ENCODE results near the gene TVP23A. TPM values are rescaled to one million over a fixed set of nuclear protein-coding genes. Genes with fewer than 3 reads are reported as not detected.

TVP23A gene
- 0.13 TPM for total RNA-seq
- long read RNA-seq = 0 reads

GRCh38 chr16:10817963-10818941 is at the start of gene TVP23A:
TVP23A (minus strand) TSS chr16:10818794; CDS start chr16:10818493, 301 bp downstream.
- DNase-seq (ENCODE audit: low spot score) = no peak
- intact Hi-C loops (cut with DNase I) = no loop called here

- intact Hi-C loops (cut with DNase I) = no loop called here
- DNase-seq (ENCODE audit: low spot score) = no peak
Measured at GRCh38 chr16:10868104-10868595, 49.6 kb upstream of the TVP23A start.

DNA sequence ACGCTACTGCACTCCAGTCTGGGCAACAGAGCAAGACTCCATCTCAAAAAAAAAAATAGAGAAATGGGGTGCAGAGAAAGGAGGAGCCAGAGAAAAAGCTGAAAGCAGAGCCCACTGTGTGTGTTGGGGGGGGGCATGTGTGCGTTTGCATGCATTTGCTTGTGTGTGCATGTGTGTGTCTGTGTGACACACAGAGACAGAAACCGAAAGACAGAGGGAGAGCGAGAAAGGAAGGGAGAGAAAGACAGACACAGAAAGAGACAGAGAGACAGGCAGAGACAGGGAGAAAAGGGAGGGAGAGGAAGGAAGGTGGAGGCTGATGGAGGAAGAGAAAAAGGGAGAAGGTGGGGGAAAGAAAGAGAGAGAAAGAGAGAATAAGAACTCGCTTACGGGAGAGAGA is 48.6 kb upstream of the TVP23A start:
- intact Hi-C loops (cut with DNase I) = no loop called here
- DNase-seq (ENCODE audit: low spot score) = no peak

GRCh38 chr16:10865991-10866966 is 47.7 kb upstream of the TVP23A start:
- intact Hi-C loops (cut with DNase I) = no loop called here
- DNase-seq (ENCODE audit: low spot score) = no peak

GRCh38 chr16:10862438-10862837 is 43.8 kb upstream of the TVP23A start:
- intact Hi-C loops (cut with DNase I) = no loop called here
- no peak for DNase-seq (ENCODE audit: low spot score)

DNA sequence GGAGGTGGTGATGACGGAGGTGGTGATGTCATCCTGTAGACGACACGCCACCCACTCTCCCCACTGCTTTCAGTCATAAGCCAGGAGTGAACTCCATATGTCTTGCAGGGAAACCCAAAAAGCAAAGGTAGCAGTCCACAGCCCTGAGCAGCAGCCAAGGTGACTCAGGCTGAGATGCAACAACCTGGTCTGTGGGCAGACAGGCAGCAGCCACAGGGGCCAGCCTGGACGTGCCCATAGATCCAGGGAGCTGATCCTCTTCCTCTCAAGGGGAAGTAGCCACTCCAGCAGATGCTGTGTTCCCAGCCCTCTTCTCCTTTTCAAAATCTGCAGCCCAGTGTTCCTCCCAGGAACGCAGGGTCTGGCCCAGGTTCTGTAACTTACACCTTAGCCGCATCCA is 41.1 kb upstream of the TVP23A start:
- intact Hi-C loops (cut with DNase I) = no loop called here

GRCh38 chr16:10859020-10859419 is 40.4 kb upstream of the TVP23A start:
- no peak for DNase-seq (ENCODE audit: low spot score)
- intact Hi-C loops (cut with DNase I) = no loop called here

More for the DNA sequence above, 41.1 kb upstream of the TVP23A start:
- no peak for DNase-seq (ENCODE audit: low spot score)

DNA sequence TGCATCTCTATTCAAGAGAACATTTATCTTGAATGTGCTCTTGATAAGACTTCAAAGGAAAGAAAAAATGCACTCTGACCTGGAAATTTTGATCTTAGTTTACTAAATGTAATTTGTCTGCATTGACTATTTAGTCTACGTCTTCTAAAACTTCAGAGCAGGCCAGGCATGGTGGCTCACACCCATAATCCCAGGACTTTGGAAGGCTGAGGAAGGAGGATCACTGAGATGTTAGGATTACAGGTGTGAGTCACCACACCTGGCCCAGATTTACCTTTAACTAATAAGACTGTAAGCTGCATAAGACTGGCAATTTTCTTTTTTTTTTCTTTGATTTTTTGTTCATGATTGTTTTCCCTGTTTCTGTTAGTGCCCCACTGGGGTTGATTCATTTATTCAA is 39.6 kb upstream of the TVP23A start:
- no peak for DNase-seq (ENCODE audit: low spot score)
- intact Hi-C loops (cut with DNase I) = no loop called here

DNA sequence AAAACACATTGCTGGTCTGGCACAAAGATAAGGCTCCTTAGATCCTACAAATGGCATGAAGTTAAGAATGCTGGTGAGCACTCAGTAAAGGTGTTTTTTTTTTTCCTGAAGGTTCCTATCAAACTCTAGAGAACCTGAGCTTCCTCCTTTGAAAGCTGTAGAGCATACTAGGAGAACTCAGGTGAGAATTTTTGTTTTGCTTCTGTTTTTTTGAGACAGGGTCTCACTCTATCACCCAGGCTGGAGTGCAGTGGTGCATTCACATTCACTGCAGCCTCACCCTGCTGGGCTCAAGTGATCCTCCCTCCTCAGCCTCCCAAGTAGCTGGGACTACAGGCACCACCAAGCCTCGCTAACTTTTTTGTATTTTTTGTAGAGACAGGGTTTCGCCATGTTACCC is 37.4 kb upstream of the TVP23A start:
- DNase-seq (ENCODE audit: low spot score) = no peak
- intact Hi-C loops (cut with DNase I) = no loop called here

DNA sequence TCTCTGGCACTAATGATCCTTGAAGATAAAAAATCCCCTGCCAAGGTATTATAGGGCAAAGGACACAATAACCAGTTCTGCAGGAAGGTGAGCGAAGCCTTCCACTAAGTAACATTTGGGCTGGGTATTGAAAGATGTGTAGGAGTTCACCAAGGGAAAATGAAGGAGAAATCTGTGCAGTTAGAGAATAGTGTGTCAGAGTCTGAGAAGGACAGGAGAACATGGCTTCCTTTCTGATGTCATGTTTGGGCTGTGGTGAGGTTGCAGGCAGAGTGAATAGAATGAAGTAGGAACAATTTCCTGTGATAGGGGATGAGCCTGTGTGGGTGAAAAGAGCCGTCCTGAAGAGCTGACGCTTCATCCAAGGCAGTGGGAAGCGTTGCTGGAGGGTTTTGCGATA is 34.4 kb upstream of the TVP23A start:
- DNase-seq (ENCODE audit: low spot score) = no peak
- intact Hi-C loops (cut with DNase I) = no loop called here

- DNase-seq (ENCODE audit: low spot score) = no peak
- intact Hi-C loops (cut with DNase I) = no loop called here
Measured at GRCh38 chr16:10852286-10852685, 33.7 kb upstream of the TVP23A start.

- no peak for DNase-seq (ENCODE audit: low spot score)
- intact Hi-C loops (cut with DNase I) = no loop called here
Measured at GRCh38 chr16:10851512-10851911, 32.9 kb upstream of the TVP23A start.

DNA sequence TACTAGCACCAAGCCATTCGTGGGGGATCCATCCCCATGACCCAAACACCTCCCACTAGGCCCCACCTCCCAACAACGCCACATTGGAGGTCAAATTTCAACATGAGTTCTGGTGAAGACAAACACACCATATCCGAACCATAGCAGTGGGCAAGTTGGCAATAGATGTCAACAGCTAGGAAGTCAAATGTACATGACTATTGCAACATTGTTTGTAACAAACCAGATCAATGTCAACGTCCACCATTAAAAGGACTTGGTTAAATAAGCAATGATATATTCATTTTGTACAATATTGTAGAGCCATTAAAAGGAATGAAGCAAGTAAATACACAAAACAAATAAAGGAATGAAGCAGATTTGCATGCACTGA is 31.9 kb upstream of the TVP23A start:
- no peak for DNase-seq (ENCODE audit: low spot score)
- intact Hi-C loops (cut with DNase I) = no loop called here

DNA sequence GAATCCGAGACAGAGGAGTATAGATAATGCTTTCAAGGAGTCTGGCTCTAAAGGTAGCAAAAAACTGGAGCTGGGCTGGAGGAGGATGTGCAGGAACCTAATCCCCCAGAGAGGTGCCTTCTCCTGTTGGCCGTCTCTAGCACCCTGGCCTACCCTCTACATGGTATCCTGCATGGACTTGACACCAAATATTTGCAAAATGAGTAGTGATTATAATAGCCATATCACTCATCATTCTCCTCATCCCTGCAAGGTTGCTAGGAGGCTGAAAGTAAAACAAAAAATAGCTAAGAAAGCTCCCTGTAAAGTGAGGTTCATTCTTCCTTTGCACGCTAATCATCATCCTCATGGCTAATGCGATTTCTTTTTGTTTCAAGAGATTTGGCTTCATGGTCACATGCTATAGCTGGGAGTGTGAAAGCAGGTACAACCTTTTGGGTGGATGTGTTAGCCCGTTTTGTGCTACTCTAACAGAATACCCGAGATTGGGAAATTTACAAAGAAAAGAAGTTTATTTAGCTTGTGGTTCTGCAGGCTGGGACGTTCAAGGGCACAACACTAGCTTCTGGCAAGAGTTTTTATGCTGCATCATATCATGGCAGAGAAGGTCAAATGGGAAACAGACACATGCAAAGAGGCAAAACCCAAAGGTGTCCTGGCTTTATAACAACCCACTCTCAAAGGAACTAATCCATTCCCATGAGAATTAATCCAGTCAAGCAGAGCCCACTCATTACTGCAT is 31.3 kb upstream of the TVP23A start:
- intact Hi-C loops (cut with DNase I) = no loop called here
- DNase-seq (ENCODE audit: low spot score) = no peak

- no peak for DNase-seq (ENCODE audit: low spot score)
- intact Hi-C loops (cut with DNase I) = no loop called here
Measured at GRCh38 chr16:10847176-10847575, 28.6 kb upstream of the TVP23A start.

GRCh38 chr16:10846213-10846998 is 27.8 kb upstream of the TVP23A start:
- intact Hi-C loops (cut with DNase I) = no loop called here
- DNase-seq (ENCODE audit: low spot score) = no peak

DNA sequence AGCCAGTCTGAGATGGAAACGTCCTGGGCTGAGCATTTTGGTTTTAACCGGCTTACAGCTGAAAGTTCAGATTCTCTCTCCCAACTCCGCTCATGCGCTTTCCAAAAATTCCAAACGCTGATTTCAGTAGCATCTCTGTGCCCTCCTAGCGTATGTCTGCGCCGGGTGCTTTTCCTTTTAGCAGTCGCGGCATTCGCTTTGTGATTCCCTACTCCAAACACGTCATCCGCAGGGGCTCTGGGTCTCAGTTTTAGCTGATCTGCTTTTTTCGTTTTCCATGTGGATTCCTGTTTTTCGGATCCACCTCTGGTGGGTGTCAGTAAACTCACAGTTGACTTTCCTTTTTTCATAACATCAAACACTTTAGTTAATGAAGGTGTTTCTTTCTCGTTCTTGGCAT is 22.1 kb upstream of the TVP23A start:
- intact Hi-C loops (cut with DNase I) = no loop called here
- no peak for DNase-seq (ENCODE audit: low spot score)

- DNase-seq (ENCODE audit: low spot score) = no peak
- intact Hi-C loops (cut with DNase I) = no loop called here
Measured at GRCh38 chr16:10839279-10839666, 20.7 kb upstream of the TVP23A start.
